Measurements from ENCODE around the gene NDUFB3.

DNA sequence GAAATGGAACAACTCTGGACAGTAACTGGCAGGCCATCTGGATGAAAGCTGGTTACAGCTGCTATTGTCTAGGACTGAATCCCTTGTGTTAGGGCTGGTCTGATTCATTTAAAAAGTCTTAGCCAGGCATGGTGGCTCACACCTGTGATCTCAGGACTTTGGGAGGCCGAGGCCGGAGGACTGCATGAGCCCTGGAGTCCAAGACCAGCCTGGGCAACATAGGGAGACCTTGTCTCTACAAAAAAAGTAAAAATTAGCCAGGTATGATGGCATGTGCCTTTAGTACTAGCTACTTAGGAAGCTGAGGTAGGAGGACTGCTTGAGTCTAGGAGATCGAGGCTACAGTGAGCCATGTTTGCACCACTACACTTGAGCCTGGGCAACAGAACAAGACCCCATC is 28.7 kb downstream of the NDUFB3 start:
- TF ChIP-seq, protein P1, sequence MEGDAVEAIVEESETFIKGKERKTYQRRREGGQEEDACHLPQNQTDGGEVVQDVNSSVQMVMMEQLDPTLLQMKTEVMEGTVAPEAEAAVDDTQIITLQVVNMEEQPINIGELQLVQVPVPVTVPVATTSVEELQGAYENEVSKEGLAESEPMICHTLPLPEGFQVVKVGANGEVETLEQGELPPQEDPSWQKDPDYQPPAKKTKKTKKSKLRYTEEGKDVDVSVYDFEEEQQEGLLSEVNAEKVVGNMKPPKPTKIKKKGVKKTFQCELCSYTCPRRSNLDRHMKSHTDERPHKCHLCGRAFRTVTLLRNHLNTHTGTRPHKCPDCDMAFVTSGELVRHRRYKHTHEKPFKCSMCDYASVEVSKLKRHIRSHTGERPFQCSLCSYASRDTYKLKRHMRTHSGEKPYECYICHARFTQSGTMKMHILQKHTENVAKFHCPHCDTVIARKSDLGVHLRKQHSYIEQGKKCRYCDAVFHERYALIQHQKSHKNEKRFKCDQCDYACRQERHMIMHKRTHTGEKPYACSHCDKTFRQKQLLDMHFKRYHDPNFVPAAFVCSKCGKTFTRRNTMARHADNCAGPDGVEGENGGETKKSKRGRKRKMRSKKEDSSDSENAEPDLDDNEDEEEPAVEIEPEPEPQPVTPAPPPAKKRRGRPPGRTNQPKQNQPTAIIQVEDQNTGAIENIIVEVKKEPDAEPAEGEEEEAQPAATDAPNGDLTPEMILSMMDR (IDR thresholded peaks at IDR 0.05): no peak
- no peak for TF ChIP-seq EP300 (IDR thresholded peaks at IDR 0.05)

All from ovary (tissue), 3 donors.